HFF-Myc (cell line): Measurements from ENCODE around the gene FBLIM1.
"Not testable (repeated sequence)": the region's sequence is repeated elsewhere in the genome, so short reads cannot be mapped to it uniquely, and the experiment has no call there.

Experiments used
- DNase-seq: peaks from one replicate; pipeline ENCODE4 v3.0.0-alpha.2; 2011; ENCODE audit warnings: low read depth; ENCODE audit errors: extremely low read depth
- H3K4me3 ChIP-seq: replicated peaks from 2 replicates; pipeline ENCODE4 v1.5.1; 2011; ENCODE audit warnings: low read depth, mild to moderate bottlenecking, control low read depth, low read length
- CTCF ChIP-seq: IDR thresholded peaks from 2 replicates; pipeline ENCODE4 v1.5.1; 2012; ENCODE audit warnings: mild to moderate bottlenecking, low read depth, low read length, control low read depth; ENCODE audit errors: missing control alignments

The FBLIM1 gene

GRCh38 chr1:15799004-15799867 is 40.6 kb downstream of the FBLIM1 start:
- no peak for TF ChIP-seq CTCF
- DNase-seq, result peak; percentile 83
- H3K4me3 ChIP-seq, result no peak overlapping the region

GRCh38 chr1:15799928-15800835 is 41.6 kb downstream of the FBLIM1 start:
- DNase-seq, result peak; percentile 52

GRCh38 chr1:15802234-15802965 is 43.8 kb downstream of the FBLIM1 start:
- no peak for TF ChIP-seq CTCF
- no peak for DNase-seq
- no peak overlapping the region for H3K4me3 ChIP-seq

More at GRCh38 chr1:15799928-15800835, 41.6 kb downstream of the FBLIM1 start:
- TF ChIP-seq CTCF, result no peak
- no peak overlapping the region for H3K4me3 ChIP-seq

- DNase-seq, result no peak
Observed at GRCh38 chr1:15803380-15803779, 44.8 kb downstream of the FBLIM1 start.

GRCh38 chr1:15804060-15804459 is 45.5 kb downstream of the FBLIM1 start:
- no peak overlapping the region for H3K4me3 ChIP-seq
- DNase-seq, result no peak
- no peak for TF ChIP-seq CTCF

More at GRCh38 chr1:15803380-15803779, 44.8 kb downstream of the FBLIM1 start:
- H3K4me3 ChIP-seq, result no peak overlapping the region
- TF ChIP-seq CTCF, result peak; percentile 27

GRCh38 chr1:15807121-15807520 is 48.5 kb downstream of the FBLIM1 start:
- DNase-seq, result no peak
- no peak overlapping the region for H3K4me3 ChIP-seq
- TF ChIP-seq CTCF, result no peak

GRCh38 chr1:15807549-15807948 is 49.0 kb downstream of the FBLIM1 start, which contains the start of gene UQCRHL:
Gene UQCRHL (minus strand): TSS chr1:15807649. CDS start chr1:15807649, 0 bp downstream.
- DNase-seq, H3K4me3 ChIP-seq: not testable (repeated sequence)
